SK-N-SH treated with all-trans-retinoic acid at 6 μM for 48 hours (cell line): ENCODE data around the gene THRB.
"Not testable (repeated sequence)": the region's sequence is repeated elsewhere in the genome, so short reads cannot be mapped to it uniquely, and the experiment has no call there.

Source experiments
- ATAC-seq: fragments of 200-7000 bp; cut with Tn5 transposase; 3 replicates; pipeline ENCODE4 v1.9.1; 2020; ENCODE audit warnings: mild to moderate bottlenecking, moderate library complexity
- ARNTL ChIP-seq: fragments of 450-650 bp; formaldehyde crosslinking; IDR thresholded peaks from 2 replicates; pipeline ENCODE4 v1.5.0; 2020; ENCODE audit warnings: low read depth, mild to moderate bottlenecking, moderate library complexity, borderline replicate concordance
- CREB5 ChIP-seq: fragments of 250-450 bp; sonication (Bioruptor Pico); IDR thresholded peaks from 2 replicates; pipeline ENCODE4 v1.5.1; 2020; ENCODE audit warnings: low read depth, mild to moderate bottlenecking, moderate library complexity
- ESRRG ChIP-seq: fragments of 250-450 bp; sonication (Bioruptor Pico); IDR thresholded peaks from 2 replicates; pipeline ENCODE4 v1.6.1; 2021; ENCODE audit warnings: mild to moderate bottlenecking
- GLIS3 ChIP-seq: fragments of 250-450 bp; sonication (Bioruptor Pico); IDR thresholded peaks from 2 replicates; pipeline ENCODE4 v1.5.0; 2020; ENCODE audit warnings: mild to moderate bottlenecking, moderate library complexity
- ISL1 ChIP-seq: fragments of 250-450 bp; sonication (Bioruptor Pico); IDR thresholded peaks from 2 replicates; pipeline ENCODE4 v2.1.2; 2022; ENCODE audit warnings: mild to moderate bottlenecking, moderate library complexity
- OSR1 ChIP-seq: fragments of 250-450 bp; sonication (Bioruptor Pico); IDR thresholded peaks from 2 replicates; pipeline ENCODE4 v1.8.0; 2022; ENCODE audit warnings: moderate library complexity, mild to moderate bottlenecking, inconsistent platforms
- PATZ1 ChIP-seq: fragments of 250-450 bp; sonication (Bioruptor Pico); IDR thresholded peaks from 2 replicates; pipeline ENCODE4 v1.8.0; 2020; ENCODE audit warnings: mild to moderate bottlenecking, moderate library complexity, borderline replicate concordance
- POU6F1 ChIP-seq: fragments of 250-450 bp; sonication (Bioruptor Pico); IDR thresholded peaks from 2 replicates; pipeline ENCODE4 v1.8.0; 2021; ENCODE audit warnings: low read depth, mild to moderate bottlenecking, moderate library complexity, borderline replicate concordance
- RARB ChIP-seq: fragments of 250-450 bp; sonication (Bioruptor Pico); IDR thresholded peaks from 2 replicates; pipeline ENCODE4 v1.8.0; 2021; ENCODE audit warnings: mild to moderate bottlenecking, moderate library complexity
- SNAI2 ChIP-seq: fragments of 250-450 bp; sonication (Bioruptor Pico); IDR thresholded peaks from 2 replicates; pipeline ENCODE4 v1.5.0; 2020; ENCODE audit warnings: mild to moderate bottlenecking, moderate library complexity
- TCF4 ChIP-seq: fragments of 250-450 bp; sonication (Bioruptor Pico); IDR thresholded peaks from 2 replicates; pipeline ENCODE4 v1.8.0; 2021; ENCODE audit warnings: mild to moderate bottlenecking, moderate library complexity, borderline replicate concordance
- TSHZ2 ChIP-seq: fragments of 250-450 bp; sonication (Bioruptor Pico); IDR thresholded peaks from 2 replicates; pipeline ENCODE4 v1.5.0; 2020; ENCODE audit warnings: mild to moderate bottlenecking, moderate library complexity
- ZFP30 ChIP-seq: fragments of 450-650 bp; formaldehyde crosslinking; IDR thresholded peaks from 2 replicates; pipeline ENCODE4 v1.5.0; 2022; ENCODE audit warnings: mild to moderate bottlenecking, moderate library complexity
- ZNF8 ChIP-seq: fragments of 450-650 bp; formaldehyde crosslinking; IDR thresholded peaks from 2 replicates; pipeline ENCODE4 v1.5.0; 2020; ENCODE audit warnings: mild to moderate bottlenecking, moderate library complexity
- TF ChIP-seq, protein P1 (sequence below): fragments of 250-450 bp; sonication (Bioruptor Pico); IDR thresholded peaks from 2 replicates; pipeline ENCODE4 v1.5.1; 2021; ENCODE audit warnings: mild to moderate bottlenecking, moderate library complexity

Gene THRB

DNA sequence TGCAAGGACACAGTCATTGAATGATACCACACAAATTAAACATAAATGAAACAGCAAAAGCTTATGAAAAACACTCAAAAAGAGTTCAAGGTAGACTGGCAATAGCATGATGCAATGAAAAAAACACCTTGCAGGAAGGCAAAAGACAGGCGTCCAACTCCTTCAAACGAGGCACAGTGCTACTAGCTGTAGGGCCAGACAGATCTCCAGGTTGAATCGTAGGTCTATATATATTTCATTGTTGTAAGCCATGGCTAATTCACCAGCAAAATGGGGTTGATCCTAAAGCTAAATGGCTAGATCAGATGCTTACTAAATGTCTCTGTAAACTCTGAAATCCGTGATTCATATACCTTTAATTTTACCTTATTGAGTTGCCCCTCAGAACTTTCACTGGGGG, 94.2 kb downstream of the THRB start (continued):
- TF ChIP-seq TSHZ2 (no peak), CREB5 (CRISPR knock-in tag) (no peak), GLIS3 (CRISPR knock-in tag) (no peak)

- no peak for TF ChIP-seq PATZ1 (CRISPR knock-in tag)
- TF ChIP-seq TCF4: no peak
- no peak for TF ChIP-seq TSHZ2
- TF ChIP-seq SNAI2: no peak
- TF ChIP-seq ZNF8 (CRISPR knock-in tag): no peak
- no peak for TF ChIP-seq ESRRG
- no peak for TF ChIP-seq ZFP30 (CRISPR knock-in tag)
- TF ChIP-seq, protein P1, sequence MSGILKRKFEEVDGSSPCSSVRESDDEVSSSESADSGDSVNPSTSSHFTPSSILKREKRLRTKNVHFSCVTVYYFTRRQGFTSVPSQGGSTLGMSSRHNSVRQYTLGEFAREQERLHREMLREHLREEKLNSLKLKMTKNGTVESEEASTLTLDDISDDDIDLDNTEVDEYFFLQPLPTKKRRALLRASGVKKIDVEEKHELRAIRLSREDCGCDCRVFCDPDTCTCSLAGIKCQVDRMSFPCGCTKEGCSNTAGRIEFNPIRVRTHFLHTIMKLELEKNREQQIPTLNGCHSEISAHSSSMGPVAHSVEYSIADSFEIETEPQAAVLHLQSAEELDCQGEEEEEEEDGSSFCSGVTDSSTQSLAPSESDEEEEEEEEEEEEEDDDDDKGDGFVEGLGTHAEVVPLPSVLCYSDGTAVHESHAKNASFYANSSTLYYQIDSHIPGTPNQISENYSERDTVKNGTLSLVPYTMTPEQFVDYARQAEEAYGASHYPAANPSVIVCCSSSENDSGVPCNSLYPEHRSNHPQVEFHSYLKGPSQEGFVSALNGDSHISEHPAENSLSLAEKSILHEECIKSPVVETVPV: no peak
- ATAC-seq: no peak
Observed at GRCh38 chr3:24400015-24400414, 94.6 kb downstream of the THRB start.

DNA sequence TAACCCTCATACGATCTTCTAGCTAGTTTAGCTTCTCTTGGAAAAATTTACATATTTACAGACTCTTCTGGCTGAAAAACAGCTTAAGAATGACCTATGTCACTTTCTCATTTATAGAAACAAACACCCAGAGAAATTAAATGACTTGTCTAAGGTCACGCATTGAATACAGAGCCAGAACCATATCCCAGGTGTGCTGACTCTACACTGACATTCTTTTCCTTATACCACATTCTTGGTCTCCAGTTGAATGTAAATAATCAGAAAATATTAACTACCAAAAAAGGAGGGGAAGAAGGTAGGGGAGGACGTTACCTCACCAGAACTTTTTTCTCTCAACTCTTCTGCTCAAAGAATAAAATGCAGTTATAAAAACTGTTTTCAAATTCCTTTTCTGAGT, 95.0 kb downstream of the THRB start:
- no peak for ATAC-seq
- TF ChIP-seq ISL1: no peak
- TF ChIP-seq TSHZ2: no peak
- no peak for TF ChIP-seq ZFP30 (CRISPR knock-in tag)
- no peak for TF ChIP-seq RARB
- TF ChIP-seq ZNF8 (CRISPR knock-in tag): no peak
- no peak for TF ChIP-seq OSR1 (CRISPR knock-in tag)
- TF ChIP-seq, protein P1: no peak
- TF ChIP-seq ARNTL (CRISPR knock-in tag): no peak
- no peak for TF ChIP-seq POU6F1
- no peak for TF ChIP-seq ESRRG
- no peak for TF ChIP-seq GLIS3 (CRISPR knock-in tag)
- TF ChIP-seq TCF4: no peak

DNA sequence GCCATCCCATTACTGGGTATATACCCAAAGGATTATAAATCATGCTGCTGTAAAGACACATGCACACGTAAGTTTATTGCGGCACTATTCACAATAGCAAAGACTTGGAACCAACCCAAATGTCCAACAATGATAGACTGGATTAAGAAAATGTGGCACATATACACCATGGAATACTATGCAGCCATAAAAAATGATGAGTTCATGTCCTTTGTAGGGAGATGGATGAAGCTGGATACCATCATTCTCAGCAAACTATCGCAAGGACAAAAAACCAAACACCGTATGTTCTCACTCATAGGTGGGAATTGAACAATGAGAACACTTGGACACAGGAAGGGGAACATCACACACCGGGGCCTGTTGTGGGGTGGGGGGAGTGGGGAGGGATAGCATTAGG, 95.9 kb downstream of the THRB start:
- ATAC-seq: not testable (repeated sequence)
